ENCODE measurements around the gene MOB3A. TPM values are rescaled to one million over a fixed set of nuclear protein-coding genes. Genes with fewer than 3 reads are reported as not detected.

MOB3A gene
- total and polyA plus RNA-seq, 2 of the 13 experiments (the other 11 are each of a cell fraction or from before 2014, with no cell fraction given): 3.5 to 17.8 TPM

- peak; percentile 56; the same call in 1 of the 2 replicates for TF ChIP-seq ATF2 (CRISPR knock-in tag; IDR thresholded peaks at IDR 0.05)
- no peak for TF ChIP-seq GRHL1 (CRISPR knock-in tag; conservative IDR thresholded peaks at IDR 0.05)
- TF ChIP-seq ZMAT3 (CRISPR knock-in tag; conservative IDR thresholded peaks at IDR 0.05): peak; percentile 61
- peak; percentile 92; the same call in 1 of the 2 replicates for TF ChIP-seq KAT7 (CRISPR knock-in tag; IDR thresholded peaks at IDR 0.05; ENCODE audit: borderline replicate concordance)
- TF ChIP-seq HINFP (CRISPR knock-in tag; IDR thresholded peaks at IDR 0.05; ENCODE audit: low read depth): peak; percentile 60; the same call in 1 of the 2 replicates
- TF ChIP-seq WIZ (CRISPR knock-in tag; IDR thresholded peaks at IDR 0.05): 0 out of 2 replicates have a peak, but pooled peaks have one; percentile 58
- TF ChIP-seq ZNF441 (CRISPR knock-in tag; IDR thresholded peaks at IDR 0.05; ENCODE audit: borderline replicate concordance): peak; percentile 62; the same call in 1 of the 2 replicates
- TF ChIP-seq KIAA2018 (CRISPR knock-in tag; IDR thresholded peaks at IDR 0.05; ENCODE audit: borderline replicate concordance): no peak
- no peak for TF ChIP-seq ZBTB20 (CRISPR knock-in tag; IDR thresholded peaks at IDR 0.05; ENCODE audit: borderline replicate concordance, low read depth)
- peak; percentile 70; the same call in 1 of the 2 replicates for TF ChIP-seq POGZ (CRISPR knock-in tag; IDR thresholded peaks at IDR 0.05)
- no peak for TF ChIP-seq ETS1 (CRISPR knock-in tag; IDR thresholded peaks at IDR 0.05)
- TF ChIP-seq CSRNP1 (CRISPR knock-in tag; IDR thresholded peaks at IDR 0.05): peak; percentile 94; the same call in 1 of the 2 replicates
These were observed at the start of gene MOB3A (continued) for GRCh38 chr19:2096034-2096479.

Measured in HepG2 (cell line).